ENCODE results near the gene IL5.
A peak's percentile ranks its signal among the peaks of the same experiment; 100 is the strongest.

IL5 gene

DNA sequence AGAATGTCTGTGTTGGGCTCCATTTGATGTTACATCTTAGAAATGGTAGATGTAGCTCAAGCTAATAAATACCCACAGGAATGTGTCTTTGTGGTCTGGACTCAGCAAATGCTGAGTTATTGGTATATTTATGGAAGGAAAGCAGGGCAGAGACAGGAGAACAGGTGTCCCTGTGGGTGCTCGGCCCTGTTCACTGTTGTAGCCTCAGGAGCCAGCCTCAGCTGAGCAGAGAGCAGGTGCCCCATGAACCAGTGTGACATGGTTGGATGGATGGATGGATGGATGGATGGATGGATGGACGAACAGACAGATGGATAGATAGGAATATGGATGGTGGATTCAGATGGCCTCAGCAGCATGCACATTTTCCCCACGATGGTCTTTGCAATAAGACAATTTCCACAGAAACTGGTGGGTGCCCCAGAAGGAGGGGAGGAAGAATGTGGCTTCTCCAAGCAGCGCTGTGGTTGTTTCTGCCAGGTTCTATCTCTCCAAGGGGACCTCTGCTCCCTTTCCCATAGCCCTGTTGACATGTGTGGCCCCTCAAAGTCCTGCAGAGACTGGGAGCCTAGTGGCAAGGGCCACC, 44.5 kb downstream of the IL5 start:
- DNase-seq (ENCODE audit: low read depth, low spot score) = no peak

DNA sequence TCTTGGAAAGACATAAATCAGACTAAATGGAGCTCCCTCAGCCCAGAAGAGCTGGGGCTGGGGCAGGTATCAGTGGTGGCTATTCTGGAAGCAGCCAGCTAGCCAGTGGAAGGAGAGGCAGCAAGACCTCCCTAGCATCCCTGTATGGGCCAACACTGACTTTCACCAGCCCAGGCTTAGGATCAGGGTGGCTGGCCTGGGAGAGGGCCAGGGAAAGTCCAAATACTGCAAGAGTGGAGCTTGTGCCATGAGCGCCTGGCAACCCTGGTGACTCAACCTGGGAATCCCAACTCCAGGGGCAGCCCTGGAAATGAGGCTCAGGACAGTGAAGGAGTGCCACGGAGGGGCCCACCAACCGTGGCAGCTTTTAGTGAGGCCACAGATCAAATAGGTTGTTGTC, 45.2 kb downstream of the IL5 start:
- DNase-seq (ENCODE audit: low read depth, low spot score) = no peak

DNA sequence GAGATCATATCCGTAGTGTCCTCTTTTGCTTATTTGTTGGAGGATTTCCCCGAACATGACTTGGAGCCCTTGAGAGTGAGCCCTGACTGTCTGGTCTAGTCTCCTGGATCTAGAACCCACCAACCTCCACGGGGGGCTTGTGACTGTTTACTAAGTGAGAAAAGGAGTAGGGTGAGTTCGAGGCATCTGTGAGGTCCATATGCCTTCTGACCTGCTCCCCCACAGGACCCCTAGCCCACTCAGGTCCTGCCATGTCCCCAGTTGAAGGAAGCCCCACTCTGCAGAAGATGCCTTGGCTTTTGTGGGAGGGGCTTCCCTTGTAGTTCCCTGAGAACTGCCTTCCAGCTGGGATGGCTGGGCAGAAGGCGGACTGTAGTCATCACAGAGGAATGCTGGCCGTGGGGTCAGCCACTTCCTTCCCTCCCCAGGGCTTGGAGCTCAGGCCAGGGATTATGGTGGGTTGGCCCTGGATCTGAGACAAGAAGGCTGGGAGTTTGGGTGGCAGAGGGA, 45.8 kb downstream of the IL5 start:
- peak; percentile 79 for DNase-seq (ENCODE audit: low read depth, low spot score)

DNA sequence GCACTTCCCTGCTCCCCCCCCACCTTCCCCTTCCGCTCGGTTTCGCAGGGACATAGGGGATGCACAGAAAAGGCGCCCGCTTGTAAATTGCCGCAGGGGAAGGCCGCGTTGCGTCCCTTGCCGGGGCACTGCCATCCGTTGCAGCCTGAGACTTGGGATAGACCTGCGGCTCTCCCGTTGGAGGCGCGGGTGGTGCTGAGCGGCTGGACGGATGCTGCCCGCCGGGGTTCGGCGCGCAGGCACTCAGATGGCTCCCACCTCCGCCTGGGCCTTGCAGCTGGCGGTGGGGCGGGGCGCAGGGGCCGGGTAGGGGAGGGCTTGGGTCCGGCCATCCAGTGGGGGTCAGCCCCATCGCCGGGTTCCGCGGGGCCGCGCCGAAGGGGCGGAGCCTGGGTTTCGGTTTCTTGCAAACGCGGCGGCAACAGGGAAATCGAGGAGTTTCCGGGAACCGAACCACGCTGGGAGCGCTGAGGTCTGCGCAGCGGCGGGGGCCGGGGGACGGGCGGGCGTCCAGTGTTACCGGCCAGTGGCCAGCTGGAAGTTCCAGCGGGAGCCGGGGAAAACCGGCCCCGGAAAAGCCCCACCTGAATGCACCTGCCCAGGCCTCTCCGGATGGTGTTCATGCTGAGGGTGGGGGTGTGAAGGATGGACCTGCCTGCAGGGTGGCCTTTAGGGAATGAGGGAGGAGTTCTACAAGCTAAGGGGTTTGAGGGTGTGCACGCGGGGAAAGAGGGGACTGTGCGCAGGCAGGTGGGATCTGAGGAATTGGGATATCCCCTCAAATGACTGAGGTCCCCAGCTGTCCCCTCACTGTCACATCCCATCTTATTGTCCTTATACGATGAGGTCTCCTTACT, 46.5 kb downstream of the IL5 start:
- peak; percentile 53 for DNase-seq (ENCODE audit: low read depth, low spot score)

DNA sequence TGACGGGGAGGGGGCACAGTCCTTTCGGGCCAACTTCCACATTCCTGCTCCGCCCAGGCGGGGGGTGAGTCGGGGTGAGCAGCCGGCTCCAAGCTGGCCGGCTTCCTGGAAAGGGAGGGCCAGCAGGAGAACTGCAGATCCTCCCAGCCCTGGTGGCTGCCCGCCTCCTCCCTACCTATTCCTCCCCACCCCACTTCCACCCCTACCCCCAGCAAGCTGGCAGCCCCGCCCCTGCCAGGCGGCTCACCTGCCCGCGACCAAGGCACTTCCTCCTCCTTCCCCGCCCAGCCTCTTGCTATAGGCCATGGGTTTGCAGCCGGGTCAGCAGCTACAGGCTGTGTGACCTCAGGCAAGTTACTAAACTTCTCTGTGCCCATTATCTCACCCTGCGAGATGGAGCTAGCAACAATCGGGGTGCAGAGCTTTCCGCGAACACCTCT, 47.1 kb downstream of the IL5 start:
- peak; percentile 53 for DNase-seq (ENCODE audit: low read depth, low spot score)

DNA sequence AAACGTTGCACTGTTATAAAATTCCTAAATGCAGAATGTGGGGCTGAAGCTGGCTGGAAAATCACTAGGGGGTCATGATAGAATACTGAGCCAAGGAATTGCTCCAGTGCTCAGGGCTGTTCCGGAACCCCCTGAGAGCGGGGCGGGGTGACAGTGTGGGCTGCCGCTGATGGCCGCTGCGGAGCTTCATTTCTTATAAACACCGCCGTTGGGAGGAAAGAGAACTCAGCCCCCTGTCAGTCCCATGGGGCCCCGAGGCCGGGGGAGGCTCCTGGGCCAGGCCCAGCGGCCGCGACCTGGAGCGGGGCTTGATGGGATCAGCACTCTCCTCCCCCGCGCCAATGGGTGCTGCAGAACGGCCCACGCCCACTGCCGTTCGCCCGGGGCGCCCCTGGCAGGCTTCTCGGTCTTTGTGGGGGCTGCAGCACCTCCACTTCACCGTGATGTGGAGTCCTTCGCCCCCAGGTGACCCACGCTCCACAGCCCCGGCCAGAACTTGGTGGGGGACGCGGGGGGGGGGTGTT, 47.6 kb downstream of the IL5 start:
- DNase-seq (ENCODE audit: low read depth, low spot score) = peak; percentile 70

DNA sequence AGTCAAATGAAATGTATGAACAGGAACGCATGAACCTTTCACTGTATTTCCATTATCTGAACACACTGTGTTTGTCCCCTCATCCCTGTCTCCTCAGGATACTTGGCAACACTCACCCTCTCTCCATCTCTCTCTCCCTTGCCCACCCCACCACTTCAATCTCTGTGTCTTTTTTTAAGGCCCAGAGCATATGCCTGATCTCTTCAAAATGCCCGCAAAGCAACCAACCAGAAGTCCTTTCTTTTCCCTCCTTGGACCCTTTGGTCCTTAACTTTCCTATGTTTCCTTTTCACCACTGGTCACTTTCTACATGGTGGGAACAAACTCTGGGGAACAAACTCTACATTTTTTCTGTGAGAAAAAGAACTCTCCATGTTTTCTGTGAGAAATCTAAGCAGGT, 49.5 kb downstream of the IL5 start:
- no peak for DNase-seq (ENCODE audit: low read depth, low spot score)

DNA sequence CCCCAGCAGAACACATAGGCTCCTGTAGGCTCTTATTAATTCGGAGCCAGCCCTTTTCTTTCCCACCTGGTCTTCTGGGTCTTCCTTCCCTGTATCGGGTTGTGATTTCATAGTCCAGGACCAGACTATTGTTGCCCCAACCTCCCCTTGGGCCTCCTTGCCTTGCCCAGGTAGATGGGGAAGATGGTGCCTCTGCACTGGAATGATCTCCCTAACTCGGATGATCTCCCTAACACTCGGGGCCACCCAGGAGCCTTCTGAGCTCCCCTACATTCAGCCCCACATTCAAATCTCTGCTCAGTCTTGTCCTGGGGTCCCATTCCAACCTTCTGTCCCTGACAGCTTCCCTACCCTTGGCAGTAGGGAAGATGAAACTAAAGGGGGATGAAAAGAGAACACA, 50.1 kb downstream of the IL5 start:
- no peak for DNase-seq (ENCODE audit: low read depth, low spot score)

DNA sequence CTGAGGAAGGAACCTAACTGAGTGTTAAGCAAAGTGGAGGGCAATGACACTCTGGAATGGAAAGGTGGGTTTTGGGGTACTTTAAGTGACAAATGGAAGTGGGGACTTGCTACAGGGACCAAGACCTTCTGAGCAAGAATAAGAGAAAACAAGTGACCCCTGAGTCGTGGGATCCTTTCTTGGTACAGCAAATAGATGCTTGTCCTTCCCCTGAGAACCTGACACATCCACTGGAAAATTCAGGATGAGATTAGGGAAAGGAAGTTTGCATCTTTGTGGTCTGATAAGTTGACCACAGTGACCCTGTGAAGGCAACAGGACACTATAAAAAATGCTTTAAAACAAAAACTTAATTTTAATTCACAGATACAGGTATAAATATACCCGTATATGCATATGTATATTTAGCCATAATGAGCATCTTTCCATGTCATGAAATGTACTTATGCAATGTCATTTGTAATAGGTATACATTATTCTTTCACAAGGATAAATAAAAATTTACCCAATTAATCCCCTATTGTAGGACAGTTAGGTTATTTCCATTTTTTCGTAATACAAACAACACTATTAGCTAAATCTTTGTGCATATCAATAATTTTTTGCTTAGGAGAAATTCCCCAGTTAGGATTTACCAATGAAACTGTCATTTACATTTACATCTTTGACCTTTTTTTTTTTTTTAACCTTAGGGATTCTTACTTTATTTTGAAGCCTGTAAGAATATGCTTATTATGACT, 50.8 kb downstream of the IL5 start:
- no peak for DNase-seq (ENCODE audit: low read depth, low spot score)

All from smooth muscle cell of the brain vasculature (primary cell).